Measurements from ENCODE around the gene CDK6.

Gene CDK6

DNA sequence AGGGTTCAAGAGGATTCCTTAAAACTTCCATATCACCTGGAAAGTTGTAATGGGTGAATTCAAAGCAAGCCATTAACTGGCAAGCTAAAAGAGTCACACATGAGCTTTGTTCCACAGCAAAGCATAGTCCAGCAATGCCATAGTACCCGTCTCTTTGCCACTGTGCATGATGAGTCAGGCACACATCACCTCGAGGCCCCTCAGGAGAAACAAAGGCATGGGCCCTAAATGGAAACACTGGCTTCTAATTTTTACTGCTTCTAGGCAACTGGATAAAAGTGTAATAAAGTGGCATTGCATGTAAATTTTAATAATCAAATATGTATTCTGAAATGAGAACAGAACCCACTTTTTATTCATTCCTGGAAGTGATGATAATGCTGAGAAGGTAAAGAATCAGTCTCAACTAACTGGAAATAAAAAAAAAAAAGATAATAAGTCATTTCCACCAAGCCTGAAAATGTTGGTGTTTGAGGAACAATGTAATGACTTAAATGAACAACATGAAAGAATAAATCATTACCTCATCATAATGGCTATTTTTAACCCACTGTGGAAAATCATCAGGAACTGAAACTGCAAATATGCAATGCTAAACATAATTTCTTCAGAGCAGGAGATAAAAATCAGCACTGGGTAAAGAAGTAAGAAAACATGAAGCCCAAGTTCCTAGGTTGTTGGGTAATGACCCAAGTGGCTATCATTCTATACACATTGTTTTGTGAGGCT is 104.9 kb downstream of the CDK6 start:
- DNase-seq: peak in 1 of 2 donors; percentile 35

DNA sequence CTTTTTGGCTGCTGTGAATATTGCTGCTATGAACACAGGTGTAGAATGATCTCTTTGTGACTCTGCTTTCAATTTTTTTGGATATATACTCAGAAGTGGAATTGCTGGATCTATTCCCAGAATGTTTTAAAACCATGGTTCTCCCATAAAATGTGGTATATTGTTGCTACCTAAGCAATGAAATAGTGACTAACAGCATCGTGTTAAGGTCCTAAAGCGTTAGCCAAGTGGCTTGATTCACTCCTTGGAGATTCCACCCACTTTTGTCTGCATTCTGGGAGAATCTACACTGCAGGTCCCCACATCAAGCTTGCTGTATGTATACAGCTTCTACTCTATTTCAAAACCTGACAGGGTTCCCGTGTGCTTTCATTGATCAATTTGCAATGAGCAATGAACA is 105.6 kb downstream of the CDK6 start:
- DNase-seq: no peak

GRCh38 chr7:92729751-92730150 is 106.6 kb downstream of the CDK6 start:
- DNase-seq: no peak

DNA sequence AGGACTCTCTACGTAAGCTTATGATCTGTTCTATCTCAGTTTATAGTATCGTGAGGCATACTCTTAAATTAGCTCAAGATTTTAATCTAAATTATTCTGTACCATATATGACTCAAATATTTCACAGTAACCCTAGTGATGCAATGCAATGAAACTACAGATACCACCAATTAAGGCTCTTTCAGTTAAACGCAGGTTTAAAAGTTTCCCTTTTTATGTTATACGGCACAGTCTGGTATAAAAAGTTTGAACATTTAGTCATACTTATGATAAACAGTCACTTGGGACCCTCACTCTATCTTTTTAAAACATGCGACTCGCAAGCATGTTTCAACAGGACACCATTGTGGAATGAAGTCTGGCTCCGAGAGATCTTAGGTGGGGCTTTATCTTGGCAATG is 107.2 kb downstream of the CDK6 start:
- no peak for DNase-seq

DNA sequence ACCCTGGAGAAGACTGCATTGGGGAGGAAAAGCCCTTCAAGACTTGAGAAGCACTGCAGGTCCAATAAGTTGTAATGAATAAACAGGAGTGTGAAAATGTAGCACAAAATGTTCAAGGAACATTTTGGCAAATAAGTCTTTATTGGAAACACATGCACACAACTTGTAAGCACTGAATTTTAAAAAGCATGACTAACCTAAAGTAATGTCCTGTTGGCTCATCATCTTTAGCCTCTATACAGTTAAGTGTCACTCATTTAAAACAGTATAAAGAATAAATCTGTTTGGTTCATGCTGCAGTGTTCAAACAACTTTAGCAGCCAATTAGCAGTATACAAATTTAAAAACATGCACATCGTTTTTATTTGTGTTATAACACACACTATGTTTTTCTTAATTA is 108.6 kb downstream of the CDK6 start:
- no peak for DNase-seq

- DNase-seq: no peak
Measured at GRCh38 chr7:92725161-92725925, 111.0 kb downstream of the CDK6 start.

- DNase-seq: no peak
Measured at GRCh38 chr7:92723943-92724342, 112.4 kb downstream of the CDK6 start.

- DNase-seq: no peak
Measured at GRCh38 chr7:92723205-92723604, 113.2 kb downstream of the CDK6 start.

GRCh38 chr7:92722541-92722940 is 113.8 kb downstream of the CDK6 start:
- DNase-seq: no peak

DNA sequence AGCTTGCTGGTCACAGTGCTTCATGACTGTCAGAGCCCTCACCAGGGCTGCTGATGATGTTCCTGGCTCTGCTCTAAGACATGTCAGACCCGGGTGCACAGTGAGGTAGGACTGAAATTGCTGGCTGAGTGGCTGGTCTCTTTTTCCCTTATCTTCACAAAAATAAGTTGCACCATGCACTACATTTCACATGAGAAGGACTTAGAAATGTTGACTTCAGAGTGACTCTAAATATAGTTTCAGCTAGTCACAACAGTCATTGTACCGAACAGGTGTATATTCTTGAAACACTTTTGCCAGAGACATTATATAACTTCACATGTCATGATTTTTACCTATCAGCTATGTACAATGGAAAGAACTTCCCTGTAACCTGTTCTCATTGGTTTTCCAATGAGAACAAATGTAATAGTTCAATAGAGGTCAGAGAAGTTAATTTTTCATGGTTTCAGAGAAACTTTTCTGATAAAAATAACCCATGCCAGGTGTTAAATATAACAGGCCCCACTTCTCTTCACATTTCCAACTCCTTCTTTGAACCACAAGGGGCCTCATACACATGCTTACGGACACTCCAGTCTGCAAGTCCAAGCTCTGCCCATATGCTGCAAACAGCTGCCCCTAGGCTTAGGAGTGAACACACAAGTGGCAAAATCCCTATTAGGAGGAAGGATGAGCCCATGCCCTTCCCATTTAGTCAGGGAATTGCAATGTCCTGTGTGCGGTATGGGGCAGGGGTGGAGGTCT is 115.6 kb downstream of the CDK6 start:
- no peak for DNase-seq

DNA sequence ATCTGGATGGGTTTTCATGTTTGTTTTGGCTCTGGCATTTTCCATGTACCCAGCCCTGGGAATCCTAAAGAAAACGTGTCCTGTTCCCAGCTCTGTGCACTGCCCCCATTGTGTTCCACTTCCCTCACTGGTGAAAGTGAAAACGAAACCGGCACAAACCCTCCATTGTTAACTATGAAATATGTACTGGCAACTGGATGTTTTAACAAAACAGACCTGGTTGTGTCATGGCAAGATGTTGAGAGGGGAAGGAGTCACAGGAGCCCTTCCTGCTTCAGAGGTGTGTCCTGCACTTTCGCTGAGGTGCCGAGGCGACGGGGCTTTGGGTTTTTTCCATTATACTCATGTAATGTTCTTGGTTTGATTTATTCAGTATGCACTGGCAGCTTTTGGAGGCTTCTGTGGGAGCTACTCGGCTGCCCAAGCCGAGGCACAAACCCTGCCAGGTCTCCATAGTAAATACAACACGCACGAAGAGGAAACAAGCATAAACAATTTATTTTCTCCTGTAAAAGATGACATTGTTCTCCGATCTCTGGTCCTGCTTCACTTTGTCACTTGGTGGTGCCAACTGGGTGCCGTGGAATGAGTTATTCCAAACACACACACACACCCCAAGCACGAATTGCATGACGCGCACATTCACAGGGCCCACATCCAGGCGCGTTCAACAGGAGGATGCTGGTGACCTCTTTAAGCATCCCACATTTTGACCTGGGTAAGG is 118.2 kb downstream of the CDK6 start:
- DNase-seq: peak; percentile 39 to 46

- no peak for DNase-seq
Measured at GRCh38 chr7:92717623-92717992, 118.8 kb downstream of the CDK6 start.

- no peak for DNase-seq
Measured at GRCh38 chr7:92716825-92717580, 119.4 kb downstream of the CDK6 start.

- DNase-seq: no peak
Measured at GRCh38 chr7:92715963-92716362, 120.4 kb downstream of the CDK6 start.

DNA sequence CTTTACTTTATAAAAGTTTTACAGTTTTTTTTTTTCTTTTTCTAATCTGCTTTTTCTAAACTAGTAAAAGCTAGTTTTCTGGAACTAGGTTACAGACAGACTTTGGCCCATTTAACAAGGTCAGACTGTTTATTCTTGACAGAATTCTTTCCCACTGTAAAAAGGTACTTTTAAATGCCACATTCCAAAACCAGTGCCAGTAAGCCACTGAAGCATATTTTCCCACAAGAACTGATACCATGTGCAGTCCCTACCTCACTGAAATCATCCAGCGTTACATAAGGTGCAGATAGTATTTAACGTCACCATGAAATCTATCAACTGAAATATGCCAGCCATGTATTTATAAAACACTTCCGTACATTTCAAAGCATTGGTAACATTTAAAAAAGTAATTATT is 121.6 kb downstream of the CDK6 start:
- DNase-seq: no peak

- DNase-seq: no peak
Measured at GRCh38 chr7:92714280-92714679, 122.1 kb downstream of the CDK6 start.

DNA sequence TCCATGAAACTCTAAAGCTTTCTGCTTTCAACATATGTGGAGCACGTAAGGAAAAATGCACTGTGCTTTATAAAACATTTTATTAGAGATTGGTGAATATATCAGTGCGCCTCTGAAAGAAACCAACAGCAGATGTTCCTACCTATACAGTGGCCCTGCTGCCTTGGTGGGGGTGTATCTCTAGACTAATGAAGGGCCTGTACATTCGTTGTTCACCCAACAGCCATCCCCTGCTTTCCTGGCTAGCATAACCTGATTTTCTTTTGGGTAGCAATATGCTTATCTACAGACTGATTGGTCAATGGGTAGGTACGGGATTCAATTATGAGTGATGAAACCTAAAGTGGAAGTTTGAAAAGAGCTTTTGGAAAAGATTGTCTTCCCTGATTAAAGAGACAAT is 126.5 kb downstream of the CDK6 start:
- no peak for DNase-seq

GRCh38 chr7:92709150-92709549 is 127.2 kb downstream of the CDK6 start:
- no peak for DNase-seq

GRCh38 chr7:92708111-92709042 is 128.0 kb downstream of the CDK6 start:
- DNase-seq: no peak

DNA sequence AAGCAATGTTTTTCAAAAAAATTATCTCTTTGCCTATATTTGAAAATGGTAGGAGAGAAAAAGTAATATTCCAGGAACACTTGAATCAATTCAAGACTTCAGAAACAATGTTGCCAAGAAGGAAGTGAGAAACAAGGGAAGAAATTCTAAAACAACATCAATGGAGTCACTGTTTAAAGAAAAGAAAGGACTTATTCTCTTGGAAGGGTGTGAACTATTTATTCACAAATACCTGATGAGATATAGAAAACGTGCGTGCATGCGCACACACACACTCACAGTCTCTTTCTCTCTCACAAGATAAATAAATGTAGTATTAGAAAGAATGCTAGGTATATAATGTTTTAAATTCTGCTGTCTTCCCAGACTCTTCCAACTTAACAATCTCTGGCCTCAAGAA is 128.9 kb downstream of the CDK6 start:
- DNase-seq: no peak

- DNase-seq: no peak
Measured at GRCh38 chr7:92706563-92706962, 129.8 kb downstream of the CDK6 start.
